Activated naive CD4-positive, alpha-beta T cell treated with anti-CD3 and anti-CD28 coated beads for 36 hours (primary cell): ENCODE results near the gene CRYGB. TPM values are rescaled to one million over a fixed set of nuclear protein-coding genes. Genes with fewer than 3 reads are reported as not detected.
"Not testable (repeated sequence)": the region's sequence is repeated elsewhere in the genome, so short reads cannot be mapped to it uniquely, and the experiment has no call there.

Experiments
- CTCF ChIA-PET: fragments of 350-600 bp; sonication (Branson Sonifier 250); formaldehyde crosslinking; loops from one replicate; lab custom pipeline; 2021; ENCODE audit warnings: antibody characterized with exemption; lab: Charles Lee
- DNase-seq: peaks from one replicate; pipeline ENCODE4 v3.0.0-alpha.2; 2020
- H3K27ac Mint-ChIP-seq: one replicate; pipeline ENCODE4 v1.8.0; 2021; ENCODE audit warnings: mild to moderate bottlenecking, mixed read lengths
- H3K27me3 Mint-ChIP-seq: one replicate; pipeline ENCODE4 v1.8.0; 2021; ENCODE audit warnings: low read depth, mixed read lengths
- H3K36me3 Mint-ChIP-seq: one replicate; pipeline ENCODE4 v1.8.0; 2021; ENCODE audit warnings: low read depth, mixed read lengths
- H3K4me1 Mint-ChIP-seq: one replicate; pipeline ENCODE4 v1.8.0; 2021; ENCODE audit warnings: low read depth, mixed read lengths
- H3K4me3 Mint-ChIP-seq: one replicate; pipeline ENCODE4 v1.8.0; 2021; ENCODE audit warnings: mild to moderate bottlenecking, moderate library complexity, mixed read lengths
- H3K9me3 Mint-ChIP-seq: one replicate; pipeline ENCODE4 v1.8.0; 2021; ENCODE audit warnings: mixed read lengths
- intact Hi-C: fragments of 100-400 bp; cut with micrococcal nuclease; formaldehyde crosslinking; loops from one replicate; pipeline ENCODE4 v1.15.1; 2023
- total RNA-seq, 2 experiments: library from RNA; stranded (reverse); gene quantifications; one replicate each; pipeline ENCODE4 v1.2.3, GENCODE V29; 2021

CRYGB gene
- total RNA-seq, 2 experiments from 2014 or later: not detected

GRCh38 chr2:208147008-208147407 lies 1.1 kb upstream of the CRYGB start:
- Mint-ChIP-seq H3K4me3 (no peak overlapping the region), H3K27ac (no peak overlapping the region), H3K9me3 (peaks cover 12% of the 10 kb centered on the region), H3K27me3 (no peaks in the 10 kb centered on the region), H3K36me3 (no peaks in the 10 kb centered on the region), H3K4me1 (no peaks in the 10 kb centered on the region)
- DNase-seq: no peak
- CTCF ChIA-PET: no interaction called here
- intact Hi-C loops: no loop called here

GRCh38 chr2:208142925-208143799 lies 2.8 kb downstream of the CRYGB start:
- CTCF ChIA-PET: interaction anchor here (0.6 to 1.1 kb wide), 2 partner anchors 32 to 912 kb away, joined by 3 to 6 read pairs; no protein-coding TSS in a partner anchor
- H3K4me1 Mint-ChIP-seq: no peaks in the 10 kb centered on the region
- intact Hi-C loops: no loop called here
- DNase-seq: no peak
- peaks cover 4% of the 10 kb centered on the region for H3K9me3 Mint-ChIP-seq
- H3K27me3 Mint-ChIP-seq: no peaks in the 10 kb centered on the region
- no peaks in the 10 kb centered on the region for H3K36me3 Mint-ChIP-seq
- no peak overlapping the region for H3K4me3 Mint-ChIP-seq
- H3K27ac Mint-ChIP-seq: no peak overlapping the region

- CTCF ChIA-PET: interaction anchor here (0.6 to 1.1 kb wide), 2 partner anchors 33 to 911 kb away, joined by 3 to 6 read pairs; no protein-coding TSS in a partner anchor
- Mint-ChIP-seq H3K27ac (no peak overlapping the region), H3K4me1 (no peaks in the 10 kb centered on the region), H3K27me3 (no peaks in the 10 kb centered on the region), H3K9me3 (peaks cover 8% of the 10 kb centered on the region), H3K4me3 (no peak overlapping the region), H3K36me3 (no peaks in the 10 kb centered on the region)
- DNase-seq: no peak
- intact Hi-C loops: no loop called here
Observed at GRCh38 chr2:208142240-208142924, 3.6 kb downstream of the CRYGB start.

- H3K9me3 Mint-ChIP-seq: peaks cover 8% of the 10 kb centered on the region
- H3K27ac Mint-ChIP-seq: no peak overlapping the region
- no peaks in the 10 kb centered on the region for H3K27me3 Mint-ChIP-seq
- H3K36me3 Mint-ChIP-seq: no peaks in the 10 kb centered on the region
- intact Hi-C loops: no loop called here
- CTCF ChIA-PET: no interaction called here
- H3K4me1 Mint-ChIP-seq: peaks cover 11% of the 10 kb centered on the region
- no peak overlapping the region for H3K4me3 Mint-ChIP-seq
- DNase-seq: no peak
Observed at GRCh38 chr2:208139447-208139846, 6.5 kb downstream of the CRYGB start.

GRCh38 chr2:208138334-208138733 lies 7.6 kb downstream of the CRYGB start:
- DNase-seq, H3K27me3 Mint-ChIP-seq, intact Hi-C loops, H3K27ac Mint-ChIP-seq, H3K4me3 Mint-ChIP-seq, CTCF ChIA-PET, H3K9me3 Mint-ChIP-seq, H3K36me3 Mint-ChIP-seq: not testable (repeated sequence)
- H3K4me1 Mint-ChIP-seq: peaks cover 11% of the 10 kb centered on the region

- intact Hi-C loops: no loop called here
- Mint-ChIP-seq H3K36me3 (no peaks in the 10 kb centered on the region), H3K27ac (no peak overlapping the region), H3K27me3 (no peaks in the 10 kb centered on the region), H3K4me1 (peaks cover 11% of the 10 kb centered on the region), H3K4me3 (no peak overlapping the region), H3K9me3 (peaks cover 8% of the 10 kb centered on the region)
- CTCF ChIA-PET: no interaction called here
- DNase-seq: no peak
Observed at GRCh38 chr2:208136716-208137094, 9.3 kb downstream of the CRYGB start.

- intact Hi-C loops: no loop called here
- Mint-ChIP-seq H3K27me3 (no peaks in the 10 kb centered on the region), H3K27ac (no peak overlapping the region), H3K4me1 (peaks cover 11% of the 10 kb centered on the region), H3K36me3 (no peaks in the 10 kb centered on the region), H3K9me3 (peaks cover 8% of the 10 kb centered on the region), H3K4me3 (no peak overlapping the region)
- CTCF ChIA-PET: interaction anchor here (0.6 kb wide), 1 partner anchor 122 kb away, joined by 3 read pairs; no protein-coding TSS in a partner anchor
- no peak for DNase-seq
Observed at GRCh38 chr2:208135794-208136715, 9.9 kb downstream of the CRYGB start.

GRCh38 chr2:208134928-208135586 lies 10.9 kb downstream of the CRYGB start:
- H3K27me3 Mint-ChIP-seq: no peaks in the 10 kb centered on the region
- peaks cover 8% of the 10 kb centered on the region for H3K9me3 Mint-ChIP-seq
- peaks cover 11% of the 10 kb centered on the region for H3K4me1 Mint-ChIP-seq
- no peaks in the 10 kb centered on the region for H3K36me3 Mint-ChIP-seq
- CTCF ChIA-PET: interaction anchor here (0.6 to 1.1 kb wide), 2 partner anchors 41 to 1392 kb away, joined by 4 read pairs; no protein-coding TSS in a partner anchor
- intact Hi-C loops: no loop called here
- no peak overlapping the region for H3K4me3 Mint-ChIP-seq
- DNase-seq: peak; percentile 14
- no peak overlapping the region for H3K27ac Mint-ChIP-seq

- CTCF ChIA-PET: no interaction called here
- Mint-ChIP-seq H3K4me1 (peaks cover 11% of the 10 kb centered on the region), H3K27me3 (peaks cover 7% of the 10 kb centered on the region), H3K9me3 (no peaks in the 10 kb centered on the region), H3K4me3 (no peak overlapping the region), H3K36me3 (no peaks in the 10 kb centered on the region), H3K27ac (no peak overlapping the region)
- intact Hi-C loops: no loop called here
- no peak for DNase-seq
Observed at GRCh38 chr2:208130712-208131110, 15.2 kb downstream of the CRYGB start.

- Mint-ChIP-seq H3K27ac (no peak within 1 kb of the TSS), H3K27me3 (peaks cover 12% of the 10 kb centered on the region), H3K4me3 (no peak within 1 kb of the TSS), H3K4me1 (peaks cover 4% of the 10 kb centered on the region), H3K9me3 (no peaks in the 10 kb centered on the region), H3K36me3 (no peaks in the 10 kb centered on the region)
- CTCF ChIA-PET: no interaction called here
- intact Hi-C loops: no loop called here
- no peak for DNase-seq
Observed at GRCh38 chr2:208129744-208130711, 15.9 kb downstream of the CRYGB start, which contains the start of gene CRYGC. TSS of gene CRYGC (minus strand) at chr2:208129828. CDS start at chr2:208129792, 36 bp downstream.

GRCh38 chr2:208128136-208128535 lies 17.8 kb downstream of the CRYGB start:
- DNase-seq: no peak
- CTCF ChIA-PET: no interaction called here
- intact Hi-C loops: no loop called here
- Mint-ChIP-seq H3K9me3 (no peaks in the 10 kb centered on the region), H3K27ac (no peak overlapping the region), H3K27me3 (peaks cover 24% of the 10 kb centered on the region), H3K36me3 (no peaks in the 10 kb centered on the region), H3K4me1 (peaks cover 6% of the 10 kb centered on the region), H3K4me3 (no peak overlapping the region)
